ENCODE data around the gene SHC1. TPM values are rescaled to one million over a fixed set of nuclear protein-coding genes. Genes with fewer than 3 reads are reported as not detected.
A peak's percentile ranks its signal among the peaks of the same experiment; 100 is the strongest.

Gene SHC1
- total and polyA plus RNA-seq, 2 donors from 2014 or later = 43.8 to 153 TPM

DNA sequence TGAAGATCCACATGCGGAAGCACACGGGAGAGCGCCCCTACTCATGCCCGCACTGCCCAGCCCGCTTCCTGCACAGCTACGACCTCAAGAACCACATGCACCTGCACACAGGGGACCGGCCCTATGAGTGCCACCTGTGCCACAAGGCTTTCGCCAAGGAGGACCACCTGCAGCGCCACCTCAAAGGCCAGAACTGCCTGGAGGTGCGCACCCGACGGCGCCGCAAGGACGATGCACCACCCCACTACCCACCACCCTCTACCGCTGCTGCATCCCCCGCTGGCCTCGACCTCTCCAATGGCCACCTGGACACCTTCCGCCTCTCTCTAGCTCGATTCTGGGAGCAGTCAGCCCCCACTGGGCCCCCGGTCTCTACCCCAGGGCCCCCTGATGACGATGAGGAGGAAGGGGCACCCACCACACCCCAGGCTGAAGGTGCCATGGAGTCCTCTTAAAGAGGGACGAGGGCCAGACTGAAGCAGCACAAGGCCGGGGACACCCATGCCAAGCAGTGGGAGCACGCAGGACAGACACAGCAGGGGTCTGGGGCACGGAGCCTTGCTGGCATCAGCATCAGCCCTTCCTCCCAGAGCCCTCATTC, 45.8 kb upstream of the SHC1 start:
- DNase-seq (peak in 1 of 5 donors; percentile 81), FAIRE-seq (no peak)
- H3K27ac ChIP-seq (ENCODE audit: low read depth in 2 of 2, low read length in 2 of 2) = peak overlapping the region; percentile 41 to 83
- H3K27me3 ChIP-seq (ENCODE audit: control insufficient read depth, insufficient read depth, low read length) = no peaks in the 10 kb centered on the region
- TF ChIP-seq, protein P1, sequence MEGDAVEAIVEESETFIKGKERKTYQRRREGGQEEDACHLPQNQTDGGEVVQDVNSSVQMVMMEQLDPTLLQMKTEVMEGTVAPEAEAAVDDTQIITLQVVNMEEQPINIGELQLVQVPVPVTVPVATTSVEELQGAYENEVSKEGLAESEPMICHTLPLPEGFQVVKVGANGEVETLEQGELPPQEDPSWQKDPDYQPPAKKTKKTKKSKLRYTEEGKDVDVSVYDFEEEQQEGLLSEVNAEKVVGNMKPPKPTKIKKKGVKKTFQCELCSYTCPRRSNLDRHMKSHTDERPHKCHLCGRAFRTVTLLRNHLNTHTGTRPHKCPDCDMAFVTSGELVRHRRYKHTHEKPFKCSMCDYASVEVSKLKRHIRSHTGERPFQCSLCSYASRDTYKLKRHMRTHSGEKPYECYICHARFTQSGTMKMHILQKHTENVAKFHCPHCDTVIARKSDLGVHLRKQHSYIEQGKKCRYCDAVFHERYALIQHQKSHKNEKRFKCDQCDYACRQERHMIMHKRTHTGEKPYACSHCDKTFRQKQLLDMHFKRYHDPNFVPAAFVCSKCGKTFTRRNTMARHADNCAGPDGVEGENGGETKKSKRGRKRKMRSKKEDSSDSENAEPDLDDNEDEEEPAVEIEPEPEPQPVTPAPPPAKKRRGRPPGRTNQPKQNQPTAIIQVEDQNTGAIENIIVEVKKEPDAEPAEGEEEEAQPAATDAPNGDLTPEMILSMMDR (IDR thresholded peaks at IDR 0.05; ENCODE audit: borderline replicate concordance, extremely low read depth, insufficient read depth) = no peak
- no peak overlapping the region for H3K4me3 ChIP-seq (ENCODE audit: low read length in 3 of 3)
- H3K9ac ChIP-seq (ENCODE audit: low read length in 3 of 3) = no peak overlapping the region
- intact Hi-C loops (cut with DNase I) = no loop called here
- peaks cover 0 to 34% (median 9%) of the 10 kb centered on the region in 3 donors for H3K4me1 ChIP-seq (ENCODE audit: control insufficient read depth in 2 of 3, insufficient read depth in 2 of 3, low read depth in 1 of 3, low read length in 3 of 3)
- H3K36me3 ChIP-seq (ENCODE audit: control insufficient read depth in 2 of 3, insufficient read depth in 3 of 3, low read length in 3 of 3) = no peaks in the 10 kb centered on the region
- H3K9me3 ChIP-seq (ENCODE audit: control insufficient read depth in 2 of 3, insufficient read depth in 1 of 3, low read length in 3 of 3) = no peaks in the 10 kb centered on the region

DNA sequence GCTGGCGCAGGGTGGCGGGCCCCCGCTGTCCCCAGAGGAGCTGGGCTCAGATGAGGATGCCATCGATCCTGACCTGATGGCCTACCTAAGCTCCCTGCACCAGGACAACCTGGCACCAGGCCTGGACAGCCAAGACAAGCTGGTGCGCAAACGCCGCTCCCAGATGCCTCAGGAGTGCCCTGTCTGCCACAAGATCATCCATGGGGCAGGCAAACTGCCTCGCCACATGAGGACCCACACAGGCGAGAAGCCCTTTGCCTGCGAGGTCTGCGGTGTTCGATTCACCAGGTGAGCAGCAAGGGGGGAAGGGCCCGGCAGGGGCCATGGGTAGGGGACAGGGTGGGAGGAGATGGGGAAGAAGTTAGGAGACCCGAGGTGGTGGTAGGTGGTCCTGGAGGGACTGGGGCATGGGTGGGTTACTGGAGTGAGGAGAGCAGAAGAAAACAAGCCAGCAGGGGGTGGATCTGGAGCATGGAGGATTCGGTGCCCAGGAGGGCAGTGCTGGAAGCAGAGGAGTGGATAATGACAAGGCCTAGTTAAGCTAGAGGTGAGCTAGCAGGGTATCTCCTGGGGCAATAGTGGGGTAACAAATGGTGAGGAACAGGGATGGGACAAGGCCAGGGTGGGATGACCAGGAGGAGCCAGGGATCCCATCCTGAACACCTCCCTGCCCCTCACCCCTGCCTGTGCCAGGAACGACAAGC, 45.1 kb upstream of the SHC1 start:
- H3K4me1 ChIP-seq (ENCODE audit: control insufficient read depth in 2 of 3, insufficient read depth in 2 of 3, low read depth in 1 of 3, low read length in 3 of 3) = peaks cover 0 to 38% (median 9%) of the 10 kb centered on the region in 3 donors
- H3K9ac ChIP-seq (ENCODE audit: low read length in 3 of 3) = no peak overlapping the region
- peak overlapping the region in 1 of 2 donors; percentile 23 for H3K27ac ChIP-seq (ENCODE audit: low read depth in 2 of 2, low read length in 2 of 2)
- H3K9me3 ChIP-seq (ENCODE audit: control insufficient read depth in 2 of 3, insufficient read depth in 1 of 3, low read length in 3 of 3) = no peaks in the 10 kb centered on the region
- TF ChIP-seq, protein P1 (IDR thresholded peaks at IDR 0.05; ENCODE audit: borderline replicate concordance, extremely low read depth, insufficient read depth) = no peak
- intact Hi-C loops (cut with DNase I) = no loop called here
- FAIRE-seq = no peak
- DNase-seq = no peak
- H3K4me3 ChIP-seq (ENCODE audit: low read length in 3 of 3) = no peak overlapping the region
- no peaks in the 10 kb centered on the region for H3K36me3 ChIP-seq (ENCODE audit: control insufficient read depth in 2 of 3, insufficient read depth in 3 of 3, low read length in 3 of 3)
- no peaks in the 10 kb centered on the region for H3K27me3 ChIP-seq (ENCODE audit: control insufficient read depth, insufficient read depth, low read length)

DNA sequence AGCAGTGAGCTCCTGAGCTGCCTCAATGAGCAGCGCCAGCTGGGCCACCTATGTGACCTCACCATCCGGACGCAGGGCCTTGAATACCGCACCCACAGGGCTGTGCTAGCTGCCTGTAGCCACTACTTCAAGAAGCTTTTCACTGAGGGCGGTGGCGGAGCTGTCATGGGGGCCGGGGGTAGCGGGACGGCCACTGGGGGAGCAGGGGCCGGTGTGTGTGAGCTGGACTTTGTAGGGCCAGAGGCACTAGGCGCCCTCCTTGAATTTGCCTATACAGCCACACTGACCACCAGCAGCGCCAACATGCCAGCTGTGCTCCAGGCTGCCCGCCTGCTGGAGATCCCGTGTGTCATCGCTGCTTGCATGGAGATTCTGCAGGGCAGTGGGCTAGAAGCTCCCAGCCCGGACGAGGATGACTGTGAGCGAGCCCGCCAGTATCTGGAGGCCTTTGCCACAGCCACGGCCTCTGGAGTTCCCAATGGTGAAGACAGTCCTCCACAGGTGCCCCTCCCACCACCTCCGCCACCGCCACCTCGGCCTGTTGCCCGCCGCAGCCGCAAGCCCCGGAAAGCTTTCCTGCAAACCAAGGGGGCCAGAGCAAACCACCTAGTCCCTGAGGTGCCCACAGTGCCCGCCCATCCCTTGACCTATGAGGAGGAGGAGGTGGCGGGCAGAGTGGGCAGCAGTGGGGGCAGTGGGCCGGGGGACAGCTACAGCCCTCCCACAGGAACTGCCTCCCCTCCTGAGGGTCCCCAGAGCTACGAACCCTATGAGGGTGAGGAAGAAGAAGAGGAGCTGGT, 44.4 kb upstream of the SHC1 start:
- no peaks in the 10 kb centered on the region for H3K27me3 ChIP-seq (ENCODE audit: control insufficient read depth, insufficient read depth, low read length)
- DNase-seq = peak in 2 of 5 donors; percentile 44 to 72
- no peak overlapping the region for H3K9ac ChIP-seq (ENCODE audit: low read length in 3 of 3)
- intact Hi-C loops (cut with DNase I) = no loop called here
- H3K9me3 ChIP-seq (ENCODE audit: control insufficient read depth in 2 of 3, insufficient read depth in 1 of 3, low read length in 3 of 3) = no peaks in the 10 kb centered on the region
- no peaks in the 10 kb centered on the region for H3K36me3 ChIP-seq (ENCODE audit: control insufficient read depth in 2 of 3, insufficient read depth in 3 of 3, low read length in 3 of 3)
- H3K4me1 ChIP-seq (ENCODE audit: control insufficient read depth in 2 of 3, insufficient read depth in 2 of 3, low read depth in 1 of 3, low read length in 3 of 3) = peaks cover 0 to 38% (median 9%) of the 10 kb centered on the region in 3 donors
- no peak overlapping the region for H3K4me3 ChIP-seq (ENCODE audit: low read length in 3 of 3)
- FAIRE-seq = no peak
- no peak overlapping the region for H3K27ac ChIP-seq (ENCODE audit: low read depth in 2 of 2, low read length in 2 of 2)
- TF ChIP-seq, protein P1 (IDR thresholded peaks at IDR 0.05; ENCODE audit: borderline replicate concordance, extremely low read depth, insufficient read depth) = no peak
